GM21786 (cell line): ENCODE results near the gene LIPC.

Experiments used
- ATAC-seq: cut with Tn5 transposase; IDR thresholded peaks from one replicate; pipeline ENCODE4 v1.9.1; 2021; ENCODE audit not compliant: unreplicated experiment

LIPC gene

GRCh38 chr15:58532126-58532525 is 100.3 kb downstream of the LIPC start:
- ATAC-seq = no peak

DNA sequence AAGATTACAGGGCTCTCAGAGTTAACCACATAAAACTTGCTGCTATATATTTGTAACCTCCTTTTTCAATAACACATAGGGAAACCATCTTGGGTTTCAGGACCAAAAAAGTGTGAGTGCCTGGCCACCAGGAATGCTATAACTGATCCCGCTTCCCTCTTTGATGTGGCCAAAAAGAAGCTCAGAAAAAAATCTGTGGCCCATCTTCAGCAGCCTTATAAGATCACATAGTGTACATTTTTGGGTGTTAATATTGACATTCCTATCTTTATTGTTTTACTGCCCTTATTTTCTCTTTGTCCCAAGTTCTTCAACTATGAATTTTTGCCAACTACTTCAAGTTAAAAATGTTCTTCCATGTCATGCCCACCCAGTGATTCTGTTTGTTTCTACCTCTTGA is 102.8 kb downstream of the LIPC start:
- ATAC-seq = no peak

GRCh38 chr15:58535337-58535736 is 103.5 kb downstream of the LIPC start:
- no peak for ATAC-seq

- ATAC-seq = no peak
These were observed 104.1 kb downstream of the LIPC start for GRCh38 chr15:58535894-58536293.

GRCh38 chr15:58536414-58536813 is 104.6 kb downstream of the LIPC start:
- ATAC-seq = no peak

DNA sequence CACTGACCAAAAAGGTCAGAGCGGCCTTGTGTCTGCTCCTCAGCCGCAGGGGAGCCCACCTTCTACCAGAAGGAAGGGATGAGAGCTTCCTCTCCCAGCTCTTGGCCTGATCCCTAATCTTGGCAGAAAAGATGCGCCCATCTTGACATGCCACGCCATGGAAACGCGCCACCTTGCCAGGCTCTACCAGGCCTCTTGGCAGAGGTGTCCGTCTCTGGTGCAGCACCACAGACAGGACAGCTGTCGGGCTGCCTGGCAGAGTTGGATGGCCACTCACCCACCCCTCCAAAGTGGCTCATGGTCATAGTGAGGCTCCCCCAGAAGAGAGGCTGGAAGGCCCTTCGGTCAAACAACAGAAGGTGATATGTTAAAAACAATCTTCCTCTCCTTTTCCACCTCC is 105.2 kb downstream of the LIPC start:
- ATAC-seq = no peak

DNA sequence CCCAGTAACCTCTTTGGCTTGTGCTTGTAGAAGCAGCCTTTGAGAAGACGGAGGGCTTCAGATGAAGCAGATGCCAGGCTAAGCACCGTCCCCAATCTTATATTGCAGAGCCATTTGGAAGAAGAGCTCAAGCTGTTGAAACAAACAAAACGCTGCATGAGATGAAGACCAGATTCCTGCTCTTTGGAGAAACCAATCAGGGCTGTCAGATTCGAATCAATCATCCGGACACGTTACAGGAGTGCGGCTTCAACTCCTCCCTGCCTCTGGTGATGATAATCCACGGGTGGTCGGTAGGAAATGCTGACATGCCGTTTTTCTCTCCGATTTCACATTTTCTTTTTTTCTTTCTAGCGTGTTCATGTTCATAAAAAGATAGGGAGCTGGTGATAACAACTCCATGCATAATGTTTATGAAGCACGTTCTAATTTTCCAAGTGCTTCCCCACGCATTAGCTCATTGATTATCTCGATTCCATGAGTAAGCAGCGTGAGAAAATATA is 106.5 kb downstream of the LIPC start:
- ATAC-seq = no peak

- ATAC-seq = no peak
These were observed 107.1 kb downstream of the LIPC start for GRCh38 chr15:58538901-58539300.

GRCh38 chr15:58539548-58539947 is 107.8 kb downstream of the LIPC start:
- ATAC-seq = no peak

DNA sequence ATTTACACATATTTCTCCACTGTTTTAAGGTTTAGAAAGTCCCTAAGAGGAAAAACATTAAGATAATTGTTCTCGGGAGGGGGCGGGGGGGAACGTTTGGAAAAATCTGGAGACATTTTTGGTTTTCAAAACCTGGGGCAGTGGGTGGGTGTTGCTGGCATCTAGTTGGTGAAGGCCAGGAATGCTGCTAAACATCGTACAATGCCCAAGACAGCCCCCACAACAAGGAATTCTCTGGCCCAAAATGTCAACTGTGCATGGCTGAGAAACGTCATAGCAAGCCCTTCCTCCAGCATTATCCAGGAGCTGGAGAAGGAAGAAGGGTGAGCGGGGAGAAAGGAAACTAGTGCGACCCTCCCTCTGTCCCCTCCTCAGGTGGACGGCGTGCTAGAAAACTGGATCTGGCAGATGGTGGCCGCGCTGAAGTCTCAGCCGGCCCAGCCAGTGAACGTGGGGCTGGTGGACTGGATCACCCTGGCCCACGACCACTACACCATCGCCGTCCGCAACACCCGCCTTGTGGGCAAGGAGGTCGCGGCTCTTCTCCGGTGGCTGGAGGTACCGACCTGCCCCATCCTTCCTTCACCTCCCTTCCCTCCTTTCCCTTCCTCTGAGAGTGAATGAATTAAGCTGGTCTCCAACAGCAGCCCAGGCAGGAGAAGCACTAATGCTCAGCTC is 109.8 kb downstream of the LIPC start:
- no peak for ATAC-seq

- no peak for ATAC-seq
These were observed 112.0 kb downstream of the LIPC start for GRCh38 chr15:58543664-58544335.

DNA sequence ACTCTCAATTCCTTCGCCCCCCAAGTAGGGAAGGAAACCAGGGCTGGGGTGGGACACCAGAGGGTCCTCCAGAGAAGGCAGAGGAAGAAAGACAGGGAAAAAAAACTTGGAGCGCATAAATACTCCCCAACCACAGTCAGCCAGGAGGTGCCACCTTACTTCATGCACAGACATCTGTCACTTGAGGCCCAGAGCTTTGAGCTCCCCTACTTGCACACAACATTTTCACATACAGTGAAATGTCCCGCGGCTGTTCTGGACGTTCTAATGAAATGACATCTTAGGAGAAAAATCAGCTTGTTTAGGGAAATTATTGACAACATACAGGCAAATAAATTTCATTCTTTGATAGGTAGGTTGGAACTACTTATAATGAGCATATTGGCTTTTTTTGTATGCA is 113.0 kb downstream of the LIPC start:
- ATAC-seq = no peak

- no peak for ATAC-seq
These were observed 113.7 kb downstream of the LIPC start for GRCh38 chr15:58545307-58546065.

GRCh38 chr15:58546066-58546591 is 114.3 kb downstream of the LIPC start:
- ATAC-seq = no peak

- no peak for ATAC-seq
These were observed 115.1 kb downstream of the LIPC start for GRCh38 chr15:58546635-58547627.

DNA sequence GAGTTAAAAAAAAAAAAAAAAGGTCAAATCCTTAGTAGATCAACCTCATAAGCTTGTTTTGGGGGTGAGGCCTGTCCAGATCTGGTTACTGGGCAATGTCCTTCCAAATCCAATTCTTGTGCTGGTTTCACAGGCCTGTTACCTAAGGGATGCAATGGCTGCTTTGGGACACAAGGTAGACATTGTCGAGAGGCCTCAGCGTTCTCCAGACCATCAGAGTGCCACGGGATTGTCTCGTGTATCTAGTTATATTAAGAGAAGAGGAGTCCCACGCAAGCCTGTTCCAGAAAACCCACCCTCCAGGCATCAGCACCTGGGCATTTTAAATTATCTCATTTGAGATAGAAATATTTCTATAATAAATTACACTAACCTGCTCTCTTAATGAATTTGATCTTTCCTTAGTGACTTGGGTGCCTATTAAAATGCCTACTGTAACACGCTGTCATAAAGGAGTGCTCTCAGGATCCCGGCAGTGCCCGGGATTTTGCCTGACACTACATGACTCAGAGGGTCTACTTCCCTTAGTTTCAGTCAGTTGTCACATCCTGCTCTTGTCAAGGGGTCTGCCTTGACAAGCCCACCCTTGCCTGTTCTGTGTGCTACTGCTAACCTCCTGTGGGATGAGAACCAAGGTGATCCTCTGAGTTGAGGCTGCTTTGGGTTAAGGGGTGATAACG is 116.0 kb downstream of the LIPC start:
- ATAC-seq = no peak

DNA sequence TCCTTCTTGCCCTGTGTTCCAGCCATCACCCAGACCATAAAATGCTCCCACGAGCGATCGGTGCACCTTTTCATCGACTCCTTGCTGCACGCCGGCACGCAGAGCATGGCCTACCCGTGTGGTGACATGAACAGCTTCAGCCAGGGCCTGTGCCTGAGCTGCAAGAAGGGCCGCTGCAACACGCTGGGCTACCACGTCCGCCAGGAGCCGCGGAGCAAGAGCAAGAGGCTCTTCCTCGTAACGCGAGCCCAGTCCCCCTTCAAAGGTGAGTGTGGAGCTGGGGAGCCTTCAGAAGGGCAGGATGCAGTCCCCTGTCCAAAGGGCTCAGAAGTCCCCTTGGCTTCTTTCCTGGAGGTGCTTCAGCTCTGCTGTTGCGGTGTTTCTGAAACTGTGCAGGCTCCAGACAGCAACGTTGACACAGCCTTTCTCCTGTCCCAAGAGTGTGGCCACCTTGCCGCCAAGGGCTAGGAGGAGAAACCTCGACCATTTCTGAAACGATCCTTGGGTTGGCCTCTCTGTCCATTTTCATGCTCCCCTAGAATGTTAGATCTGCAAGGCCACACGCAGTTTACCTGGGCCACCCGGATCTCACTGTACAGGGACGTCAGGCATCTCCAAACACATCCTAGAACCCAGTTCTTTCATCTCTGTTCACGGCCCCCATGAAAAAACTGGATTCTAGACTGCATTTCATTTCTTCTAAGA is 116.7 kb downstream of the LIPC start:
- ATAC-seq = no peak

GRCh38 chr15:58549013-58549784 is 117.4 kb downstream of the LIPC start:
- no peak for ATAC-seq

DNA sequence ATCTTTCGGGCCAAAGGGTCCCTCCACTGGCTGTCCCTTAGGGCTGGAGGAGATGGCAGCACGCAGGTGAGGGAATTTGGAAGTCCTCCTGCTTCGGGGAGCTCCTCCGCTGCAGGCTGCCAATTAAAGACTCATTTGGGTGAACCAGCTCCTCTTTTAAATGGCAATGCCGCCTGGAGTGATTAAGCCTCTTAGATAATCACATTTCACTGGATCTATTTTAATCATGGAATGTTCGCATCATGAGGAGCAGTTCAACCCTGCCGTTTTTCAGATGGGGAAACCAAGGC is 117.9 kb downstream of the LIPC start:
- ATAC-seq = no peak
